SK-N-DZ (cell line): ENCODE data around the gene CST3.

Source experiments
- DNase-seq: peaks from one replicate; pipeline ENCODE4 v3.0.0-alpha.2; 2015; ENCODE audit warnings: low spot score

Gene CST3

GRCh38 chr20:23603321-23603720 lies 34.4 kb downstream of the CST3 start:
- no peak for DNase-seq

DNA sequence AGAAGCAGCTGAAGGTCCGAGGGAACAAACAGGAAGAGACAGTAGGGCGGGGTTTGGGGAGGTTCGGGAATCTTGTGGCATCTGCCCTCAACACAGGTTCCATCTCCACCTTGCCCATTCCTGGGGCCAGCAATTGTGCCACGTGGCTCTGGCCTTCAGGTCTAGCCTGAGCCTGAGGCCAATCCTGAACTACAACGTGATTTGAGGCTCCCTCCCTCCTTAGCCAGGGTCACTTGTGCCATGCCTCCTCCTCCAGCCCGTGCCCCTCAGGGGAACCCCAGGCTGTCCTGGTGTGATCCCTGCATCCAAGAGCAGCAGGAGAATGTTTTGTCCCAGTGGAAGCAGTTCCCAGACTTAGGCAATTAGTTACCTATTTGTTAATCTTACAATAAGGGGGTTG lies 35.1 kb downstream of the CST3 start:
- DNase-seq: no peak

DNA sequence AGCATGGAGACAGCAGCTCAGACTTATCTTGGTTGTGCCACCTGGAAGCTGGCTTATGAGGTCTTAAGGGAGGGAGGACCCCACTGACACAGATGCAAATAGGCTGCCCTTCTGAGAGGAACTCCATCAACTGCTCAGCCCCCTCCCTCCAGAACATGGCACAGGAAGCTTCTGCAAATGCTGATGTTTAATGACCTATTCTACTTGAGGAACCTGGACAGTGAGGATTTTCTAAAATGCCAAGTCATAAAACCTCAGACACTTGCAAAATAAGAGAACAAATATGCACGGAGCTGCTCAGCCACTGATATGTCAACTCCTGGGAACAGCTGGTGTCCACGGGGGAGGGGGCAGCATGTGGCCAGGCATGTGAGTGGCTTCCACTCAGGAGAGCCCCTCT lies 35.5 kb downstream of the CST3 start:
- DNase-seq: no peak

GRCh38 chr20:23601715-23602114 lies 36.0 kb downstream of the CST3 start:
- DNase-seq: no peak

- DNase-seq: no peak
Measured at GRCh38 chr20:23598481-23598880, 39.3 kb downstream of the CST3 start.

- no peak for DNase-seq
Measured at GRCh38 chr20:23596579-23597250, 41.0 kb downstream of the CST3 start.

GRCh38 chr20:23595941-23596340 lies 41.8 kb downstream of the CST3 start:
- no peak for DNase-seq

- no peak for DNase-seq
Measured at GRCh38 chr20:23588434-23589403, 49.0 kb downstream of the CST3 start.

DNA sequence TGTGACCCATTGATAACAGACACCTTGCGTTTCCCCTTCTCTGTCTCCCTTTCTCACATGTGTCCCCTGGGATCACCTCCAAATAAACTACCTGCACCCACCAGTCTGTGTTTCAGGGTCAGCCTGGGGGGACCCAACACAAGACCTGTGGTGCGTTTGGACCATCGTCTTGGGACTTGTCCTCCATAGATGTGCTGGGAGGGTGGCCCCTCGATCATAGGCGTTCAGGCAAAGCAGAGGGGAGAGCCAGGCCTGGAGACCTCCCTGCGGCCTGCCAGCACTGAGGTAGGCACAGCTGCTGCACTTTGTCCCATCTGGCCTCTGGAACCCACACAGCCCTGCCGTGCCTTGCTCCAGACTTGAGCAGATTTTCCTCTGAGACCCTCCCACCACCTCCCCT lies 50.1 kb downstream of the CST3 start:
- DNase-seq: no peak

GRCh38 chr20:23586735-23587525 lies 50.8 kb downstream of the CST3 start:
- DNase-seq: no peak

DNA sequence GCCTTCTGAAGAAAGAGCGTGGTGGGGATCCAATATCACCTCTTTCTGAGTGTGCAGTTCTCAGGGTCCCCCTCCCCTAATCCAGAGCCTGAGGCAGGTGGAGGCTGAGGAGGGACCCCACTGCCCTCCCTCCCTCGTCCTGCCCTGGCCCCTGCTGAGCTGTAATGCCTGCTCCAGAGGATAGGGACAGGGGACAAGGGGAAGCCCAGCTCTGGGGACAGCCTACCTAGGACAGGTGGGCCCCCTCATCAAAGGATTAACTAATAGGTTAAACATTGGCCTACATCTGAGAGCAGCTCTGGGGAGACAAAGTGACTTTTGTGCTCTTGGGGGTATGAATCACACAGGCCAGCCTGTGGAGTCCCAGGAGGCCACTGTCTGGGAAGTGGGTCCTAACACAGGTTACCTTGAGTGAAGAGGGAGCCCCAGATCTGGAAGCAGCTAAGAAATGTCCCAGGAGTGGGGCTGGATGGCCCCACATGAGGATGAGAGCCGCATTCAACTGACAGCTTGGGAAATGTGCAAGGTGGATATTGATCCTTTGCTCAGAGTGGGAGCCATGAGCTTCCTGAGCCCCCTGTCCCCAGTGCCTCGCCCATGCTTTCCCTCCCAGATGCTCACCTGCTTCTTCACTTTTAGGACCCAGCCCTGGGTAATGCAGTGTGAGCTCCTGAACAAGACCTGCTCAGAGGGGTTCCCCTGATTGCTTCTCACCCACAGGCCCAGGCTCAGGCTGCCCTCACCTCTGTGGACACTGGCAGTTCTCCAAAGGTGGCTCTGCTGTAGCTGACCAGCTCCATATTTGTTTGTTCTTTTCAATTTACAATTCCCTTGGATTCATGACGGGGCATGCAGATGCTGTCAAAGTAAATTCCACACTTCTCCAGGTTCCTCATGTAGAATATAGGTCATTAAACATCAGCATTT lies 51.7 kb downstream of the CST3 start:
- DNase-seq: no peak

GRCh38 chr20:23585449-23585807 lies 52.3 kb downstream of the CST3 start:
- no peak for DNase-seq

GRCh38 chr20:23584434-23585199 lies 53.1 kb downstream of the CST3 start:
- no peak for DNase-seq
